Fibroblast of pulmonary artery (primary cell): ENCODE measurements around the gene TH.

ENCODE experiments used
- DNase-seq: peaks from one replicate; pipeline ENCODE4 v3.0.0-alpha.2; 2010; ENCODE audit warnings: low read depth
- H3K4me3 ChIP-seq: replicated peaks from 2 replicates; pipeline ENCODE4 v1.5.1; 2011; ENCODE audit warnings: low read depth, mild to moderate bottlenecking, control low read depth, low read length, moderate library complexity
- TF ChIP-seq, protein P1 (sequence below): IDR thresholded peaks from 2 replicates; pipeline ENCODE4 v1.5.1; 2011; ENCODE audit warnings: mild to moderate bottlenecking, control low read depth, low read length, inconsistent platforms; ENCODE audit errors: missing control alignments

TH gene

GRCh38 chr11:2168286-2169004 lies 3.2 kb downstream of the TH start:
- DNase-seq, result no peak
- TF ChIP-seq, protein P1, sequence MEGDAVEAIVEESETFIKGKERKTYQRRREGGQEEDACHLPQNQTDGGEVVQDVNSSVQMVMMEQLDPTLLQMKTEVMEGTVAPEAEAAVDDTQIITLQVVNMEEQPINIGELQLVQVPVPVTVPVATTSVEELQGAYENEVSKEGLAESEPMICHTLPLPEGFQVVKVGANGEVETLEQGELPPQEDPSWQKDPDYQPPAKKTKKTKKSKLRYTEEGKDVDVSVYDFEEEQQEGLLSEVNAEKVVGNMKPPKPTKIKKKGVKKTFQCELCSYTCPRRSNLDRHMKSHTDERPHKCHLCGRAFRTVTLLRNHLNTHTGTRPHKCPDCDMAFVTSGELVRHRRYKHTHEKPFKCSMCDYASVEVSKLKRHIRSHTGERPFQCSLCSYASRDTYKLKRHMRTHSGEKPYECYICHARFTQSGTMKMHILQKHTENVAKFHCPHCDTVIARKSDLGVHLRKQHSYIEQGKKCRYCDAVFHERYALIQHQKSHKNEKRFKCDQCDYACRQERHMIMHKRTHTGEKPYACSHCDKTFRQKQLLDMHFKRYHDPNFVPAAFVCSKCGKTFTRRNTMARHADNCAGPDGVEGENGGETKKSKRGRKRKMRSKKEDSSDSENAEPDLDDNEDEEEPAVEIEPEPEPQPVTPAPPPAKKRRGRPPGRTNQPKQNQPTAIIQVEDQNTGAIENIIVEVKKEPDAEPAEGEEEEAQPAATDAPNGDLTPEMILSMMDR, result no peak
- H3K4me3 ChIP-seq, result no peak overlapping the region

DNA sequence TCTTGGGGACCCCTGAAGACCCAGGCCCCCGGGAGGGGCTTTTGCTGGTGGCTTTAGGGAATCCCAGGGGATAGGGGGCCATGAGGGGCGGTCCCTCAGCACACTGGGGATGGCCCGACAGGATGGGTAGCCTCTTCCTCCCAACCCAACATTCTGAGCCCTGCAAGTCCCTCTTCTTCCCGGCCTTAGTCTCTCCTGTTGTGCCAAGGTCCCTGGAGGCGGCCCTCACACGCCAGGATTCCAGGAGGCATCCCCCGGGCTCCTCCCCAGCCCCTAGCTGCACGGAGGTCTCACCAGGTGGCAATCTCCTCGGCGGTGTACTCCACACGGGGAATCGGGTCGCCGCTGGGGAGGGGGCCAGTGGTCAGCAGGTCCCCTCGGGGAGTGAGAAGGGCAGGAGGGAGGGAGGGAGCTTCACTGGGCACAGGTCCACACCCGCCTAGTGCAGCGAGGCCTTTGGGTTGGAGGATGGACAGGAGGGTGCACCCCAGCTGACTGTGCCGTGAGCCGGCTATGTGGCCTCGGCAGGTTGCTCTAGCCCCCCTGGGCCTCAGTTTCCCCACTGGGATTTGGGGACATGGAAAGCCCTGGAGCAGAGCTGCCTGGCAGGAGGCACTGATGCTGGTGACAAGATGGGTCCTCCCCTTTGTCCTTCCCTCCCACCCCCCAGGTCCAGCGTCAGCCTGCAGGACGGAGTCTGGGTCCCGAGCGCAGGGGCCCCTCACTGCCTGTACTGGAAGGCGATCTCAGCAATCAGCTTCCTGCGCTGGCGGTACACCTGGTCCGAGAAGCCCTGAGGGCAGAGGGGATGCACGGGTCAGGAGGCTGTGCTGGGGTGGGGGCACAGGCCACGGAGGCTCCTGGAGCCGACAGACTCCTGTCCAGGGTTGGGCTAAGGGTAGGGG lies 4.2 kb downstream of the TH start:
- no peak for DNase-seq
- no peak overlapping the region for H3K4me3 ChIP-seq
- TF ChIP-seq, protein P1, result no peak

DNA sequence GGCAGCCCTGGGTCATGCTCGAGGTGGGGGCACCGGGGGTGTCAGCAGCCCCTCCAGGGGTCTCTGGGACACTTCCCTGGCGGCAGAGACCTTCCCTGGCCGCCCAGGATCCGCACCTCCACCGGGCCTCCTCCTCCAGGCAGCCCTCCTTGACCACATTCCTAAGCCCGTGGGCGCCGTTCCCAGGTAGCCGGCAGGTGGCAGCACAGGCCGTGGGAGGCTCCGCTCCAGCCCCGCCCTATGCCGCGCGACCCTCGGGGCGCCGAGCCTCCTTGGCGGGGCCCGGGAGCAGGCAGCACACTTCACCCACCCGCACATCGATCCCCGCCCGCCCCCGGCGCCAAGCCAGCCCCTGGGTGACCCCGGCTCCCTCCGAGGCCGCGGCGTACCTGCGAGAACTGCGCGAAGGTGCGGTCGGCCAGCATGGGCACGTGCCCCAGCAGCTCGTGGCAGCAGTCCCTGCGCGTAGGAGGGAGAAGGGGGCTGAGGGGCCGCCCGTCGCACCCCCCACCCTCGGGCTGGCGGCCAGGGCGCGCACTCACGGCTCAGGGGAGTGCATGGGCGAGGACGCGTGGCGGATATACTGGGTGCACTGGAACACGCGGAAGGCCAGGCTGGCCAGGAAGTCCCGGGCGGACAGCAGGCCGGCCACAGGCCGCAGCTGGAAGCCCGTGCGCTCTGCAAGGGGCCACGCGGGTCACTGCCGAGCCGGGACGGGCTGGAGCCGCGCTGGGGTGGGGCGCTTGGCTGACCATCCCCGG lies 5.3 kb downstream of the TH start:
- DNase-seq, result no peak
- no peak overlapping the region for H3K4me3 ChIP-seq
- TF ChIP-seq, protein P1, result peak; percentile 24

GRCh38 chr11:2165571-2165970 lies 6.0 kb downstream of the TH start:
- DNase-seq, result no peak
- TF ChIP-seq, protein P1, result no peak
- H3K4me3 ChIP-seq, result no peak overlapping the region

- no peak for DNase-seq
- TF ChIP-seq, protein P1, result no peak
- no peak overlapping the region for H3K4me3 ChIP-seq
Observed at GRCh38 chr11:2164861-2165555, 6.6 kb downstream of the TH start.

- TF ChIP-seq, protein P1, result no peak
- DNase-seq, result no peak
- H3K4me3 ChIP-seq, result no peak overlapping the region
Observed at GRCh38 chr11:2164081-2164480, 7.5 kb downstream of the TH start.
